Epithelial cell of esophagus (primary cell): Measurements from ENCODE around the gene USE1.

Experiments
- DNase-seq: peaks from one replicate; pipeline ENCODE4 v3.0.0; 2010; ENCODE audit warnings: low read depth
- H3K4me3 ChIP-seq: 2 replicates; pipeline ENCODE4 v1.5.1; 2011; ENCODE audit warnings: mild to moderate bottlenecking, low read length, control low read depth
- CTCF ChIP-seq: IDR thresholded peaks from 2 replicates; pipeline ENCODE4 v1.5.1; 2011; ENCODE audit warnings: low read depth, mild to moderate bottlenecking, low read length, control low read depth, inconsistent platforms; ENCODE audit not compliant: insufficient read depth; ENCODE audit errors: missing control alignments

USE1 gene

GRCh38 chr19:17194608-17195007 is 20.5 kb upstream of the USE1 start:
- no peak for DNase-seq
- no peak for TF ChIP-seq CTCF

GRCh38 chr19:17195106-17195505 is 20.1 kb upstream of the USE1 start:
- no peak for TF ChIP-seq CTCF
- no peak for DNase-seq
- no peak overlapping the region for H3K4me3 ChIP-seq

More at GRCh38 chr19:17194608-17195007, 20.5 kb upstream of the USE1 start:
- H3K4me3 ChIP-seq: no peak overlapping the region

GRCh38 chr19:17196610-17197009 is 18.5 kb upstream of the USE1 start:
- no peak overlapping the region for H3K4me3 ChIP-seq
- DNase-seq: no peak
- no peak for TF ChIP-seq CTCF

GRCh38 chr19:17197666-17198065 is 17.5 kb upstream of the USE1 start:
- no peak for TF ChIP-seq CTCF
- H3K4me3 ChIP-seq: no peak overlapping the region
- DNase-seq: no peak

- no peak for TF ChIP-seq CTCF
- DNase-seq: no peak
- H3K4me3 ChIP-seq: no peak overlapping the region
These were observed 14.6 kb upstream of the USE1 start for GRCh38 chr19:17200408-17201079.

GRCh38 chr19:17202249-17202648 is 12.9 kb upstream of the USE1 start:
- H3K4me3 ChIP-seq: no peak overlapping the region
- TF ChIP-seq CTCF: no peak
- peak; percentile 65 for DNase-seq

GRCh38 chr19:17202713-17203112 is 12.4 kb upstream of the USE1 start:
- TF ChIP-seq CTCF: no peak
- H3K4me3 ChIP-seq: no peak overlapping the region
- no peak for DNase-seq
